SK-N-MC (cell line): Measurements from ENCODE around the gene CKLF.

Source experiments
- EZH2 ChIP-seq: fragments of 200-600 bp; sonication (generic); IDR thresholded peaks from one replicate; pipeline ENCODE4 v1.6.1; 2017; ENCODE audit warnings: antibody characterized with exemption
- FOXP2 ChIP-seq: optimal IDR thresholded peaks from 2 replicates; pipeline ENCODE3; 2011; ENCODE audit warnings: mild to moderate bottlenecking, moderate library complexity; ENCODE audit not compliant: insufficient read depth; ENCODE audit errors: extremely low read length, control extremely low read depth
- POLR2AphosphoS5 ChIP-seq: IDR thresholded peaks from 2 replicates; pipeline ENCODE4 v1.6.1; 2012; ENCODE audit warnings: mild to moderate bottlenecking, low read depth, low read length, borderline replicate concordance

GRCh38 chr16:66508914-66509496 lies 43.4 kb upstream of the CKLF start:
- TF ChIP-seq POLR2AphosphoS5 = no peak
- no peak for TF ChIP-seq EZH2
- no peak for TF ChIP-seq FOXP2
